Heart left ventricle (tissue), 13 donors: ENCODE results near the gene STIMATE.

ENCODE experiments used
- CTCF ChIP-seq, 12 donors: fragments of 200-600 bp; sonication (generic) in 4 of 12; IDR thresholded peaks; one replicate each; pipeline versions ENCODE4 v1.5.0 to v1.8.0; 2018 to 2022; ENCODE audit warnings: antibody characterized with exemption in 12 of 12, mild to moderate bottlenecking in 5 of 12
- POLR2A ChIP-seq, 2 donors: fragments of 450-650 bp; IDR thresholded peaks; one replicate each; pipeline ENCODE4 v1.6.1; 2017; ENCODE audit warnings: antibody characterized with exemption in 2 of 2, mild to moderate bottlenecking in 2 of 2, moderate library complexity in 2 of 2
- donor health status: ischemic (EF 13 %, LVEDD 7.1; RV severe dilation, severe dysfunction).
- donor health status: DM: no; HTN: yes; CAD: no.
- donor health status: DM: no; HTN: no; CAD: no.
- donor health status: ischemic (EF 25% LVEDD 6.9; RV normal size, moderate dysfunction).
- donor health status: ischemic (EF 25% LVEDD 5.7; RV mildly dilated, moderate dysfunction).
- donor health status: ischemic (EF 35%, LVEDD 5.7; RV mildly dilated, moderate dysfunction).
- donor health status: nonischemic (EF 11% LVEDD 7.7; RV severe dilation, severe dysfunction).
- donor health status: DM: yes; HTN: yes; CAD: no.
- donor health status: PGD.
- donor health status: ischemic (EF 29% LVEDD 5.4; RV normal size, mild dysfunction).
- donor health status: nonischemic (EF 23%, LVEDD 6.1; RV moderate dilation, normal function).

GRCh38 chr3:52833202-52833601 lies 64.1 kb downstream of the STIMATE start:
- TF ChIP-seq CTCF (IDR thresholded peaks at IDR 0.05) (no peak), POLR2A (IDR thresholded peaks at IDR 0.05) (no peak)
